Loucy (cell line): ENCODE measurements around the gene PLXNA4.

ENCODE experiments used
- CTCF ChIP-seq: fragments of 200-600 bp; sonication (generic); conservative IDR thresholded peaks from 2 replicates; pipeline ENCODE4 v1.5.1; 2014; ENCODE audit warnings: mild to moderate bottlenecking, antibody characterized with exemption, low read length
- EZH2phosphoT487 ChIP-seq: fragments of 200-600 bp; IDR thresholded peaks from 2 replicates; pipeline ENCODE4 v1.6.1; 2018; ENCODE audit warnings: antibody characterized with exemption, mild to moderate bottlenecking, moderate library complexity, borderline replicate concordance

- TF ChIP-seq CTCF, result no peak
- TF ChIP-seq EZH2phosphoT487, result no peak
These were observed 394.9 kb downstream of the PLXNA4 start for GRCh38 chr7:132181371-132181770.
